GM13976 (cell line): ENCODE data around the gene PTGDR2.

Experiments
- DNase-seq: peaks from one replicate; pipeline ENCODE4 v3.0.0; 2012; ENCODE audit warnings: low spot score
- in situ Hi-C: fragments of 300-500 bp; cut with MboI; formaldehyde crosslinking; loops from one replicate; pipeline ENCODE4 v1.12.0; 2022; ENCODE audit warnings: low sequenced_read_pairs, mixed read lengths, inconsistent platforms; ENCODE audit not compliant: unreplicated experiment
- TF ChIP-seq, protein P1 (sequence below): IDR thresholded peaks from 2 replicates; pipeline ENCODE4 v1.5.1; 2012; ENCODE audit warnings: borderline replicate concordance, mild to moderate bottlenecking; ENCODE audit not compliant: insufficient read depth; ENCODE audit errors: extremely low read depth, missing control alignments, control extremely low read depth

Gene PTGDR2

DNA sequence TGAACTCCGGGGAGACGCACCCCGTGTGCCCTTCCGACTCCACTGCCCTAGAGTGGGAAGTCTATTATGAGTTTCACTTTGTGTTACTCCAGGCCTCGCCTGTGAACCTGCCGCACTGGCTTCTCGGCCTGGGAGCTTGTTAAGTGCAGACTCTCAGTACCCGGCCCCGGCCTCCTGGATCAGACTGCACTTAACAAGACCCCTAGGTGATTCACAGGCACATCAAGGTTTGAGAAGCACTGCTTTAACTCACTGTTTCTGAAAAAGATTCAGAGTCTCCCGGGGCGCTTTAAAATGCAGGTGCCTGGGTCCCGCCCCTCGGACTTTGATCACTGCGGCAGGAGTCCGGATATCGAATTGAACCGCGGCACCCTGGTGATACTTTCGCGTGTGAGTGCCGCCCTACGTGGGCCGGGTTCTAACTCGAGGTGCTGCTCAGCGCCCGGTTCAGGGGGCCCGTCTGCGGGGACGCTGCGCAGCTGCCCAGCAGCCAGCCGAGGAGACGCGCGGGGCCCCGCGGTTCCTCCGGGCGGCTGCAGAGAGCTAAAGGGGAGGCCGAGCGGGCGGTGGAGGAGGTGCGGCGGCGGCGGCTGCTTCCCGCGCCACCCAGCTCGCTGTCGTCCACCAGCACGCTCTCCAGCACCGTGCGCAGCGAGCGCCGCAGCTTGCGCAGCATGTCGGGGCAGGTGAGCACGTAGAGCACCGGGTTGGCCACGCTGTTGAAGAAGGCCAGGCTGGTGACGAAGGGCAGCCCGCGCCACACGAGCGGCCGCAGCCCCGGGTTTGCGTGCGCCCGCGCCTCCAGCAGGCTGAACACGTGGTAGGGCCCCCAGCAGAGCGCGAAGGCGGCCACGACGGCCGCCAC, 3.4 kb downstream of the PTGDR2 start:
- in situ Hi-C loops, result no loop called here
- DNase-seq, result no peak
- TF ChIP-seq, protein P1, sequence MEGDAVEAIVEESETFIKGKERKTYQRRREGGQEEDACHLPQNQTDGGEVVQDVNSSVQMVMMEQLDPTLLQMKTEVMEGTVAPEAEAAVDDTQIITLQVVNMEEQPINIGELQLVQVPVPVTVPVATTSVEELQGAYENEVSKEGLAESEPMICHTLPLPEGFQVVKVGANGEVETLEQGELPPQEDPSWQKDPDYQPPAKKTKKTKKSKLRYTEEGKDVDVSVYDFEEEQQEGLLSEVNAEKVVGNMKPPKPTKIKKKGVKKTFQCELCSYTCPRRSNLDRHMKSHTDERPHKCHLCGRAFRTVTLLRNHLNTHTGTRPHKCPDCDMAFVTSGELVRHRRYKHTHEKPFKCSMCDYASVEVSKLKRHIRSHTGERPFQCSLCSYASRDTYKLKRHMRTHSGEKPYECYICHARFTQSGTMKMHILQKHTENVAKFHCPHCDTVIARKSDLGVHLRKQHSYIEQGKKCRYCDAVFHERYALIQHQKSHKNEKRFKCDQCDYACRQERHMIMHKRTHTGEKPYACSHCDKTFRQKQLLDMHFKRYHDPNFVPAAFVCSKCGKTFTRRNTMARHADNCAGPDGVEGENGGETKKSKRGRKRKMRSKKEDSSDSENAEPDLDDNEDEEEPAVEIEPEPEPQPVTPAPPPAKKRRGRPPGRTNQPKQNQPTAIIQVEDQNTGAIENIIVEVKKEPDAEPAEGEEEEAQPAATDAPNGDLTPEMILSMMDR, result no peak

DNA sequence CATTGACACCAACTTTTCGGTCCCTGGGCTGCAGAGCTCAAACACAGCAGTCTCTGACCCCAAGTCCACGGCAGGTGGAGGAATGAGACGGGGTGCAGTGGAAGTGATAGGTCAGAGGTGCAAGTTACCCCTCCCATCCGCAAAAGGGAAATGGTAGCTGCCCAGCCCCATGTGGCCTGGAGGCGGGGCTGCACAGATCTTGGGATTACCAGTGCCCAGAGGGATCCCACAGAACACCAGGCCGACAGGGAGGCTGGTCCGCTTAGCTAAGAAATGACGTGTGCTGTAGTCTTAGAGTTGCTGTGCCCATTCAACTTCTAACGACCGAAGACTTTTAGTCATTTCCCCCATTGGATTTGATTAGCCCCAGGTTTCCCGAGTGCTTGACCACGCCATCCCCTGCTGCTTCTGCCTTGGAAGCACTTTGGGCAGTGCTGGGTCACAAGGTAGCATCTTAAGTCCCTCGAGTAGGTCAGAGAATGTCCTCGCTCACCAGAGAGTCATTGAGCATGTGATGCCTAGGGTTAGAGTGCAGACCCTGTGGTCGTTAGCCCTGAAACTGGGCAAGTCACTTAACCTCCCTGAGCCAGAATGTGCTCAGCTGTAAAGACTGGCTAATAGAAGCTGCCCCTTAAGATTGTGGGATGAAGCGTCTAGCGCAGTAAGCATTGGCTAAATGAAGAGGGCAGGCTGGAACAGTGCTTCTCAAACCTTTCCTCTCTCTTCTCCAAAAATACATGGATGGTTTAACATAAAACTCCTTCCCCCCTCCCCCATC, 4.2 kb downstream of the PTGDR2 start:
- no peak for DNase-seq
- TF ChIP-seq, protein P1, result no peak
- in situ Hi-C loops, result no loop called here

DNA sequence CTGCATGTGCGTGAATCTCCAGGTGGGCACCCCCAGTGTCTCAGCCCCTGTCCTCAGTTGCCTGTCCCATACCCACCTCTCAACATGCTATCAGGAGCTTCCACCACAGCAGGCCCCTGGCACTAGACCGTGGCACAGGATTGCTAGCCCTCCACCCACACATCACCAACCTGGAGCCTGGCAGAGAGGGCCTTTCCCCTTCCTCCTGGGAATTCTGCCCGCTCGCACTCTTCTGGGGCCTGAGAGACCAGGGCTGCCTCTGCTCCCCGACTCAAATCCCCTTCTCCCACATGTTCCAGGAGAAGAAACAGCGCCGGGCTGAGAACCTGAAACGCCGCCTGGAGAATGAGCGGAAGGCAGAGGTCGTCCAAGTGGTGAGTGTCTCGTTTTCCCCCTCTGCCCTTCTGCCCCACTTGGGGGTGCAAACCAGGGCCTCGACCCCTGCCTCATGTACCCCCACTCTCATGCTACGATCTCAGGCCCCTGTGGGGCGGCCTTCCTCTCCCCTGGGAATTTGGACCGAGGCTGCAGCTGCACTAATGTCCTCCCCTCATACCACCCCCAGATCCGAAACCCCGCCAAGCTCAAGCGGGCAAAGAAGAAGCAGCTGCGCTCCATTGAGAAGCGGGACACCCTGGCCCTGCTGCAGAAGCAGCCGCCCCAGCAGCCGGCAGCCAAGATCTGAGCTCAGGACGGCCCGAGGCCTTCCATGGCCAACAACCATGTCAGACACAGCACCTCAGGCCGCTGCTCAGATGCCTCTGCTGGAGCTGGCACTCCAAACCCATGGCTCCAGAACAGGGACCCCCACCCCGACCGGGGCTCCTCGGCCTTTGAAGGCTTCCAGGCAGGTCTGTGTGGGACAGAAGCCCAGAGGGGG, 5.9 kb downstream of the PTGDR2 start:
- TF ChIP-seq, protein P1, result no peak
- no peak for DNase-seq
- in situ Hi-C loops, result loop anchor here (25.0 kb wide), 1 partner anchor 337 kb away; no protein-coding TSS in a partner anchor

DNA sequence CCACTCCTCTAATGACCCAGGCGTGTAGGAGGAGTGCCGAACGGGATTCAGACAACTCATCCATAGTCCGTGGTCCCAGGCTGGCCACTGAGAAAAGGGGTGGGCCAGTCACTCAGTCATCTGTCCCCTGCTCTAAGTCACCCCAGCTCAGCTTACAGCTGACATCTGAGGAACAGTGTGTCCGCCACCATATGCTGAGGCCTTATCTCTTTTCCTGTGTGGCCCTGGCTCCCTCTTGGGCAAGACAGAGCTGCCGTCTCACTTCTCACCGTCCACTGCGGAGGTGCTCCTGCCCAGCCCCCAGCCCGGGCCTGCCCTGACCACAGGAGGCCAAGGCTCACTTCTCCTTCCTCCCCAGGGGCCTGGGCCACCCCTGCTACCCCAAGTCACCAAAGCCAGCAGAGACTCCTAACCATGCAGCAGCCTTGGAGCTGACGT, 7.0 kb downstream of the PTGDR2 start:
- no peak for DNase-seq
- in situ Hi-C loops, result loop anchor here (25.0 kb wide), 1 partner anchor 339 kb away; no protein-coding TSS in a partner anchor
- TF ChIP-seq, protein P1, result no peak

DNA sequence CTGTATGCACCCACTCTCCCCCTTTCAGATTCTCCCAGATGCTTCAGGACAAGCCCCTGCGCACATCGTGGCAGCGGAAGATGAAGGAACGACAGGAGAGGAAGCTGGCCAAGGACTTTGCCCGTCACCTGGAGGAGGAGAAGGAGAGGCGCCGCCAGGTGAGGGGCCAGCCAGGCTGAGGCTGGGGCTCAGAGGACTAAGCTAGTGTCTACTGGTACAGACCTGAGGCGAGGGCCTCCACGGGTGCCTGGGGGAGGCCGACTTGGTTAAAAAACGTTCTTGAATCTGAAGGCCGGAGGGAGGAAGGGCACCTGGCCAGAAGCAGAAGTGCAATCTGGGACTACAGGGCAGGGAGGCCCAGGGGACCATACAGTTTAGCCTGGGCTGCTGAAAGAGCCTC, 7.9 kb downstream of the PTGDR2 start:
- in situ Hi-C loops, result loop anchor here (25.0 kb wide), 1 partner anchor 339 kb away; no protein-coding TSS in a partner anchor
- TF ChIP-seq, protein P1, result no peak
- no peak for DNase-seq

DNA sequence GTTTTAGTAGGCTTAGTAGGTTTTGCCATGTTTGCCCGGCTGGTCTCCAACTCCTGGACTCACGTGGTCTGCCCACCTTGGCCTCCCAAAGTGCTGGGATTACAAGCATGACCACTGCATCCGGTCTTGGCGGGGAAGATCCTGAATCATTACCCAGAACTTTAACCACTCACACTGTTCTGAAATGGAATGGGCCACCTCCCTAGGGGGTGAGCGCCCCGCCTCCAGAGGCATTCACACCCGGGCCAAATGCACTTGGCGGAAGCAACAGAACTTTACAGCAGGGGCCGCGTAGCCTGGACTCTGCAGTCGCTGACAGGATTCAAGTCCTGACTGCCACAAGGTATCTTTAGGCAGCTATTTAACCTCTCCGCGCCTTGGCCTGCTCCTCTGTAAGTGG, 8.5 kb downstream of the PTGDR2 start:
- in situ Hi-C loops, result loop anchor here (25.0 kb wide), 1 partner anchor 340 kb away; no protein-coding TSS in a partner anchor
- DNase-seq, result no peak
- TF ChIP-seq, protein P1, result no peak
